ENCODE results near the gene IGF2BP1.
"Not testable (repeated sequence)": the region's sequence is repeated elsewhere in the genome, so short reads cannot be mapped to it uniquely, and the experiment has no call there.

IGF2BP1 gene

GRCh38 chr17:49079840-49080663 is 82.9 kb downstream of the IGF2BP1 start:
- TF ChIP-seq MAX (IDR thresholded peaks at IDR 0.05; ENCODE audit: low read depth, low read length) (no peak), MYC (IDR thresholded peaks at IDR 0.05; ENCODE audit: low read depth, low read length) (no peak), POLR2A (IDR thresholded peaks at IDR 0.05; ENCODE audit: extremely low read depth, insufficient read length) (no peak)
- TF ChIP-seq, protein P1, sequence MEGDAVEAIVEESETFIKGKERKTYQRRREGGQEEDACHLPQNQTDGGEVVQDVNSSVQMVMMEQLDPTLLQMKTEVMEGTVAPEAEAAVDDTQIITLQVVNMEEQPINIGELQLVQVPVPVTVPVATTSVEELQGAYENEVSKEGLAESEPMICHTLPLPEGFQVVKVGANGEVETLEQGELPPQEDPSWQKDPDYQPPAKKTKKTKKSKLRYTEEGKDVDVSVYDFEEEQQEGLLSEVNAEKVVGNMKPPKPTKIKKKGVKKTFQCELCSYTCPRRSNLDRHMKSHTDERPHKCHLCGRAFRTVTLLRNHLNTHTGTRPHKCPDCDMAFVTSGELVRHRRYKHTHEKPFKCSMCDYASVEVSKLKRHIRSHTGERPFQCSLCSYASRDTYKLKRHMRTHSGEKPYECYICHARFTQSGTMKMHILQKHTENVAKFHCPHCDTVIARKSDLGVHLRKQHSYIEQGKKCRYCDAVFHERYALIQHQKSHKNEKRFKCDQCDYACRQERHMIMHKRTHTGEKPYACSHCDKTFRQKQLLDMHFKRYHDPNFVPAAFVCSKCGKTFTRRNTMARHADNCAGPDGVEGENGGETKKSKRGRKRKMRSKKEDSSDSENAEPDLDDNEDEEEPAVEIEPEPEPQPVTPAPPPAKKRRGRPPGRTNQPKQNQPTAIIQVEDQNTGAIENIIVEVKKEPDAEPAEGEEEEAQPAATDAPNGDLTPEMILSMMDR (IDR thresholded peaks at IDR 0.05; ENCODE audit: low read depth, low read length), result no peak
- no peak overlapping the region for H3K4me3 ChIP-seq (ENCODE audit: low read depth, low read length)

DNA sequence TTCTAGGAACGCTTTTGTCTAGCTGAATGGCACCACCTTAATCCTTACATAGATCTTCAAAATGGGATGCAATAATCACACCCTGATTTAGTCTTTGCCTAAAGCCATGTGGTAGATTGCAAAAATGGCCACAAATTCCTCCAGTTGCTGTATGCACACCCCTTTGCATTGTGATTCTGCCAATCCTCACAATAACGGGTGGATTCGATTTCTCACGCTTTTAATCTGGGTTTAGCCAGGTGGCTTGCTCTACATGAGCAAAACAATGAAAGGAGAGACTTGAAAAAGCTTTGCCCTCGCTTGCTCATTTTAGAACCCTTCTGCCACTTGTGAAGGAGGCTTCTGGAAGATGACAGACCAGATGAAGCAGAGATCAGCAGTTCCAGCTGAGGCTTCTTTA is 85.0 kb downstream of the IGF2BP1 start:
- TF ChIP-seq POLR2A (IDR thresholded peaks at IDR 0.05; ENCODE audit: extremely low read depth, insufficient read length), result no peak
- TF ChIP-seq, protein P1 (IDR thresholded peaks at IDR 0.05; ENCODE audit: low read depth, low read length), result no peak
- no peak overlapping the region for H3K4me3 ChIP-seq (ENCODE audit: low read depth, low read length)
- no peak for DNase-seq (ENCODE audit: low read depth)

More at GRCh38 chr17:49079840-49080663, 82.9 kb downstream of the IGF2BP1 start:
- no peak for DNase-seq (ENCODE audit: low read depth)

DNA sequence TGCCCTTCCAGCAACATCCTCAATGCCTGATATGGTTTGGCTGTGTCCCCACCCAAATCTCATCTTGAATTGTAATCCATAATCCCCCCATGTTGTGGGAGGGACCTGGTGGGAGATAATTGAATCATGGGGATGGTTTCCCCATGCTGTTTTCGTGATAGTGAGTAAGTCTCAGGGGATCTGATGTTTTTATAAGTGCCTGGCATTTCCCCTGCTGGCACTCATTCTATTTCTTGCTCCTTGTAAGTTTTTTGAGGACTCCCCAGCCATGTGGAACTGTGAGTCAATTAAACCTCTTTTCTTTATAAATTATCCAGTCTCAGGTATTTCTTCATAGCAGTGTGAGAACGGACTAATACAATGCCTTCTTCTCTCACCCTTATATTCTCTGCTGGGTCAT is 87.9 kb downstream of the IGF2BP1 start:
- not testable (repeated sequence) for DNase-seq (ENCODE audit: low read depth); H3K4me3 ChIP-seq (ENCODE audit: low read depth, low read length)

DNA sequence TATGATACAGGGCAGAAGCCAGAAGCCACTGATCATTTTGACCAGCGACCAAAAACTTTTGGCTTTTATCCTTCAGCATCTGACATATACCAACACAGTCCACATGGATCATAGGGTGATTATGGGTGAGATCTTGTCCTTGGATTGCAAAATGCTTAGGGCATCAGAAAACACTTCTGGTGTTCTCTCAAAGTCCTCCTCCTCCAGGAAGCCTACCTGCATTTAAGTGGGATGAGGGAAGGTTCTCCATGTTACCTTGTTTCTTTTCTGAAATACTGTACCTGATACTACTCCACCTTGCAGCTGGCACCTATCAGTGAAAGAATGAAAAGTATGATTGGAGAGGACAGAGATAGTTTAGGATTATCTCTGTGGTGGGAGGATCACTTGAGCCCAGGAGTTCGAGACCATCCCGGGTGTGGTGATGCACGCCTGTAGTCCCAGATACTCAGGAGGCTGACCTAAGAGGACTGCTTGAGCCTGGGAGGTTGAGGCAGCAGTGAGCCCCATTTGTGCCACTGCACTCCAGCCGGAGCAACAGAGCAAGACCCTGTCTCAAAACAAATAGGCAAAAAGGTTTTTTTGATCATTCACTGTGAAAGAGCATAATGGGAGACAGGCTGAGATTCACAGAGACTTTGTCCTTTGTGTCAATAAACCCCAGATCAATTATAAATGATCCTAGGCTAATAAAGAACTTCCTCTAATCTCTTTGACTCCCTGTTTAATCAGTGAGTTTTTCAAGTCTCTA is 88.6 kb downstream of the IGF2BP1 start:
- TF ChIP-seq, protein P1 (IDR thresholded peaks at IDR 0.05; ENCODE audit: low read depth, low read length), result no peak
- no peak for TF ChIP-seq MAX (IDR thresholded peaks at IDR 0.05; ENCODE audit: low read depth, low read length)
- no peak for TF ChIP-seq POLR2A (IDR thresholded peaks at IDR 0.05; ENCODE audit: extremely low read depth, insufficient read length)
- TF ChIP-seq MYC (IDR thresholded peaks at IDR 0.05; ENCODE audit: low read depth, low read length), result no peak
- H3K4me3 ChIP-seq (ENCODE audit: low read depth, low read length), result no peak overlapping the region
- DNase-seq (ENCODE audit: low read depth), result no peak

DNA sequence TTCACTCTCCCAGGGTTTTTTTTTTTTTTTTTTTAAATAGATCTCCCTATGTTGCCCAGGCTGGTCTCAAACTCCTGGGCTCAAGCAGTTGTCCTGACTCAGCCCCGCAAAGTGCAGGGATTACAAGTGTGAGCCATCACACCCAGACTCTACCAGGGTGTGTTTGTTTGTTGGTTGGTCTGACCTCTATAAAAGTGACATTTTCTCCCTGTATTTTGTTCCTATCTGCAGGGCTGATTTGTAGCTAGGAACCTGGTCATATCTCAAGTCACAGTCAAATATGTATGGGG is 89.1 kb downstream of the IGF2BP1 start:
- no peak overlapping the region for H3K4me3 ChIP-seq (ENCODE audit: low read depth, low read length)
- DNase-seq (ENCODE audit: low read depth), result no peak
- TF ChIP-seq, protein P1 (IDR thresholded peaks at IDR 0.05; ENCODE audit: low read depth, low read length), result no peak
- TF ChIP-seq POLR2A (IDR thresholded peaks at IDR 0.05; ENCODE audit: extremely low read depth, insufficient read length), result no peak
- TF ChIP-seq MYC (IDR thresholded peaks at IDR 0.05; ENCODE audit: low read depth, low read length), result no peak
- no peak for TF ChIP-seq MAX (IDR thresholded peaks at IDR 0.05; ENCODE audit: low read depth, low read length)

- no peak for DNase-seq (ENCODE audit: low read depth)
- no peak overlapping the region for H3K4me3 ChIP-seq (ENCODE audit: low read depth, low read length)
These were observed 89.5 kb downstream of the IGF2BP1 start for GRCh38 chr17:49086649-49087048.

GRCh38 chr17:49089094-49089493 is 91.9 kb downstream of the IGF2BP1 start:
- TF ChIP-seq MAX (IDR thresholded peaks at IDR 0.05; ENCODE audit: low read depth, low read length) (no peak), POLR2A (IDR thresholded peaks at IDR 0.05; ENCODE audit: extremely low read depth, insufficient read length) (no peak), MYC (IDR thresholded peaks at IDR 0.05; ENCODE audit: low read depth, low read length) (no peak)
- TF ChIP-seq, protein P1 (IDR thresholded peaks at IDR 0.05; ENCODE audit: low read depth, low read length), result no peak
- DNase-seq (ENCODE audit: low read depth), result no peak
- H3K4me3 ChIP-seq (ENCODE audit: low read depth, low read length), result no peak overlapping the region

More at GRCh38 chr17:49086649-49087048, 89.5 kb downstream of the IGF2BP1 start:
- TF ChIP-seq MYC (IDR thresholded peaks at IDR 0.05; ENCODE audit: low read depth, low read length), result no peak

All from NB4 (cell line).